A673 (cell line): ENCODE results near the gene GTF3C5. TPM values are rescaled to one million over a fixed set of nuclear protein-coding genes. Genes with fewer than 3 reads are reported as not detected.

ENCODE experiments used
- BruUV-seq: library from RNA; stranded (reverse); fragments of 400-500 nt; replicated peaks from 2 replicates; lab custom pipeline; 2021; lab: Mats Ljungman, UMichigan
- CTCF ChIA-PET: fragments of 300-600 bp; sonication (Branson Sonifier 250); formaldehyde crosslinking; loops from one replicate; lab custom pipeline; 2022; ENCODE audit warnings: antibody characterized with exemption; lab: Charles Lee
- POLR2A ChIA-PET: fragments of 300-600 bp; sonication (Branson Sonifier 250); formaldehyde crosslinking; loops from one replicate; lab custom pipeline; 2022; ENCODE audit warnings: antibody characterized with exemption; ENCODE audit not compliant: low non-redundant PET; lab: Charles Lee
- DNase-seq: peaks from one replicate; pipeline ENCODE4 v3.0.0-alpha.2; 2015; ENCODE audit warnings: low spot score
- H3K27ac ChIP-seq: fragments of 200-600 bp; sonication (generic); 2 replicates; pipeline ENCODE4 v1.5.1; 2016; ENCODE audit warnings: mixed run types, low read depth, mild to moderate bottlenecking, mixed read lengths, antibody characterized with exemption, low read length; ENCODE audit not compliant: poor library complexity, severe bottlenecking
- H3K27me3 ChIP-seq: fragments of 200-600 bp; sonication (generic); replicated peaks from 2 replicates; pipeline ENCODE4 v1.6.1; 2017; ENCODE audit warnings: mixed run types, low read depth, mild to moderate bottlenecking, mixed read lengths, antibody characterized with exemption, low read length; ENCODE audit not compliant: insufficient read depth, poor library complexity
- H3K36me3 ChIP-seq: fragments of 200-600 bp; sonication (generic); 2 replicates; pipeline ENCODE4 v1.6.1; 2016; ENCODE audit warnings: mixed run types, mild to moderate bottlenecking, mixed read lengths, antibody characterized with exemption, low read length; ENCODE audit not compliant: insufficient read depth, poor library complexity, severe bottlenecking
- H3K4me1 ChIP-seq: fragments of 200-600 bp; sonication (generic); 2 replicates; pipeline ENCODE4 v1.6.1; 2017; ENCODE audit warnings: mixed run types, mild to moderate bottlenecking, mixed read lengths, antibody characterized with exemption, low read length; ENCODE audit not compliant: insufficient read depth, poor library complexity, severe bottlenecking
- H3K4me3 ChIP-seq: fragments of 200-600 bp; sonication (generic); 2 replicates; pipeline ENCODE4 v1.5.1; 2016; ENCODE audit warnings: low read depth, mixed run types, mild to moderate bottlenecking, mixed read lengths, low read length; ENCODE audit not compliant: poor library complexity, severe bottlenecking
- H3K9me3 ChIP-seq: fragments of 200-600 bp; sonication (generic); 2 replicates; pipeline ENCODE4 v1.6.1; 2016; ENCODE audit warnings: mixed run types, low read depth, mild to moderate bottlenecking, mixed read lengths, antibody characterized with exemption, low read length; ENCODE audit not compliant: poor library complexity, severe bottlenecking
- EZH2 ChIP-seq: fragments of 200-600 bp; sonication (generic); IDR thresholded peaks from 2 replicates; pipeline ENCODE4 v1.6.1; 2017; ENCODE audit warnings: borderline replicate concordance, low read depth, mild to moderate bottlenecking, mixed read lengths, antibody characterized with exemption, low read length; ENCODE audit not compliant: poor library complexity, severe bottlenecking
- intact Hi-C: fragments of 100-400 bp; cut with micrococcal nuclease; formaldehyde crosslinking; loops from one replicate; pipeline ENCODE4 v1.10.0; 2022; ENCODE audit not compliant: unreplicated experiment
- total RNA-seq: library from RNA; stranded (reverse); gene quantifications from 2 replicates; pipeline ENCODE4 v1.2.3, GENCODE V29; 2021
- TF ChIP-seq, protein P1 (sequence below): fragments of 300-800, 200-600 bp; sonication (generic); conservative IDR thresholded peaks from 2 replicates; pipeline ENCODE4 v1.5.1; 2017; ENCODE audit warnings: low read depth, mild to moderate bottlenecking, antibody characterized with exemption, low read length, moderate library complexity, mixed read lengths

Gene GTF3C5
- total RNA-seq, 1 experiment from 2014 or later: 99.9 TPM

DNA sequence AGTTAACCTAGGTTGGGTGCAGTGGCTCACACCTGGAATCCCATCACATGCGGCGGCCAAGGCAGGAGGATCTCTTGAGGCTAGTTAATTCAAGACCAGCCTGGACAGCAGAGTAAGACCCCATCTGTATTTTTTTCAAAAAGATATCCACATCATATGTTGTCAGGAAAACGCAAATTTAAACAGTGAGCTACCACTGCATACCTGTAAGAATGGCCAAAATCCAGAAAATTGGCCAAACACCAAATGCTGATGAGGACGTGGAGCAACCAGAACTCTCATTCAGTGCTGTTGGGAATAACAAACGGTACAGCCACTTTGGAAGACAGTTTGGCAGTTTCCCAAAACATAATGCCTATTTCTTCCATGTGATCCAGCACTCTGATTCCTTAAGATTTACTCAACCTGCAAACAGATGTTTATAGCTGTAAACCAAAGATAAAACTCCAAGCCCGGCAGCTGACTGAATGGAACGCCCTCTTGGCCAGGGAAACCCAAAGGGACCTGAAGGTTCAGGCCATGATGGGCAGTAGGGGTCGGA is 43.4 kb downstream of the GTF3C5 start:
- Histone ChIP-seq H3K4me3 (no peak overlapping the region), H3K36me3 (no peaks in the 10 kb centered on the region), H3K9me3 (no peaks in the 10 kb centered on the region), H3K27ac (no peak overlapping the region), H3K27me3 (no peaks in the 10 kb centered on the region), H3K4me1 (no peaks in the 10 kb centered on the region)
- no peak for DNase-seq
- no TSS peak for BruUV-seq
- CTCF ChIA-PET: interaction anchor here (1.1 kb wide), 1 partner anchor 52 kb away, joined by 3 read pairs; no protein-coding TSS in a partner anchor
- intact Hi-C loops: no loop called here
- POLR2A ChIA-PET: no interaction called here
- TF ChIP-seq, protein P1, sequence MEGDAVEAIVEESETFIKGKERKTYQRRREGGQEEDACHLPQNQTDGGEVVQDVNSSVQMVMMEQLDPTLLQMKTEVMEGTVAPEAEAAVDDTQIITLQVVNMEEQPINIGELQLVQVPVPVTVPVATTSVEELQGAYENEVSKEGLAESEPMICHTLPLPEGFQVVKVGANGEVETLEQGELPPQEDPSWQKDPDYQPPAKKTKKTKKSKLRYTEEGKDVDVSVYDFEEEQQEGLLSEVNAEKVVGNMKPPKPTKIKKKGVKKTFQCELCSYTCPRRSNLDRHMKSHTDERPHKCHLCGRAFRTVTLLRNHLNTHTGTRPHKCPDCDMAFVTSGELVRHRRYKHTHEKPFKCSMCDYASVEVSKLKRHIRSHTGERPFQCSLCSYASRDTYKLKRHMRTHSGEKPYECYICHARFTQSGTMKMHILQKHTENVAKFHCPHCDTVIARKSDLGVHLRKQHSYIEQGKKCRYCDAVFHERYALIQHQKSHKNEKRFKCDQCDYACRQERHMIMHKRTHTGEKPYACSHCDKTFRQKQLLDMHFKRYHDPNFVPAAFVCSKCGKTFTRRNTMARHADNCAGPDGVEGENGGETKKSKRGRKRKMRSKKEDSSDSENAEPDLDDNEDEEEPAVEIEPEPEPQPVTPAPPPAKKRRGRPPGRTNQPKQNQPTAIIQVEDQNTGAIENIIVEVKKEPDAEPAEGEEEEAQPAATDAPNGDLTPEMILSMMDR: no peak
- no peak for TF ChIP-seq EZH2

DNA sequence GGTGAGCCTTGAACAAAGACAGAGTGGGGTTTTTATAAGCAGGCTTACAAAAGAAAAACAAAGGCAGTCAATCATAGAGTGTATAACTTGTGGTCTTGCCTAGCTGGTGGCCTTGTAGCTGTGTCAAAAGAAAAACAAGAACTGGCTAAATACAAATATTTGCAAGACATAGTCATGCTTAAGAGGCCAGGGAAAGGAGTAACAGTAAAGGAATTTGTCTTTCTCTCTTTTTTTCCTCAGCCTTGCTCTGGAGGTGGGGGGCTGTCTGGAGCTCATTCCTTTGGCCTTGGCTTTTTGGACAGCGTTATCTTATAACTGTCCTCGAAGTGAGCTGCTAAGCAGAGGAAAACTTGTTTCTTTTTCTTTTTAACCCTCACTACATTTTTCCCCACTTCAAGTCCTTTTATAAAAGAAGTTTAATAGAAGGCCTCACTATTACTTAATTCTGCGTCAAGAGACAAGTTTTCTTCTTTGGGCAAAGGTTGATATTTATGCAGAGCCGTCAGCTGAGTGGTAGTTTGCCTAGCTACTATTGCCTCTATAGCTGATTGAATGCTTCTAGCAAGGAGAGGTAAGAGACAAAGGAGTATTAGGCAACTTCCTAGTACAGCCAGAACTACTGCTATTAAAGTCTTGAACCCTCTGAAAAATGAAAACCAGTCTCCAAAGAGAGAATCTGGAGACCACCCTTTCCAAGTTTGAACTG is 45.3 kb downstream of the GTF3C5 start:
- no TSS peak for BruUV-seq

DNA sequence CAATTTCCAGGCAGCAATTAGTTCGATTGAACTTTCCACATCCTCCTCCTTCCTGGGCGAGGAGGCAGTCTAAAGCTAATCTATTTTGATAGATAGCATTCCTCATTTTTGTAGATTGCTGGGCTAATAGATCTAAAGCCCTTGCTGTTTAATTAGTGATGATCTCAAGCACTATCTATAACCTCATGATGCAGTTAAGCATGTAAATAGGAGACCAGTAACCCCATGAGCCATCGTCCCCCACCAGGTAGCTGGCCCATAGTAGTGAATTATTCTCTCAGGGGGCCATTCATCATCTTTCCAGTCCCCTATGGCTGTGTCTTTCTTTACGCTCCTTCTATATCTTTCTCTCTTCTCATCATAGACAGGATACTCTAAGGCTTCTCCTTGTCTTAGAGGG is 45.9 kb downstream of the GTF3C5 start:
- no TSS peak for BruUV-seq
- TF ChIP-seq, protein P1: no peak
- TF ChIP-seq EZH2: no peak
- Histone ChIP-seq H3K27ac (no peak overlapping the region), H3K9me3 (no peaks in the 10 kb centered on the region), H3K4me3 (no peak overlapping the region), H3K4me1 (no peaks in the 10 kb centered on the region), H3K27me3 (no peaks in the 10 kb centered on the region), H3K36me3 (no peaks in the 10 kb centered on the region)
- intact Hi-C loops: no loop called here
- POLR2A ChIA-PET: no interaction called here
- no peak for DNase-seq
- CTCF ChIA-PET: no interaction called here

More for the DNA sequence above, 45.3 kb downstream of the GTF3C5 start:
- ChIA-PET POLR2A (no interaction called here), CTCF (no interaction called here)
- H3K36me3 ChIP-seq: no peaks in the 10 kb centered on the region
- no peak overlapping the region for H3K27ac ChIP-seq
- intact Hi-C loops: no loop called here
- H3K9me3 ChIP-seq: no peaks in the 10 kb centered on the region
- H3K4me3 ChIP-seq: no peak overlapping the region
- H3K4me1 ChIP-seq: no peaks in the 10 kb centered on the region
- no peaks in the 10 kb centered on the region for H3K27me3 ChIP-seq
- TF ChIP-seq, protein P1: no peak
- no peak for TF ChIP-seq EZH2
- no peak for DNase-seq
